ENCODE measurements around the gene PEX11A.

DNA sequence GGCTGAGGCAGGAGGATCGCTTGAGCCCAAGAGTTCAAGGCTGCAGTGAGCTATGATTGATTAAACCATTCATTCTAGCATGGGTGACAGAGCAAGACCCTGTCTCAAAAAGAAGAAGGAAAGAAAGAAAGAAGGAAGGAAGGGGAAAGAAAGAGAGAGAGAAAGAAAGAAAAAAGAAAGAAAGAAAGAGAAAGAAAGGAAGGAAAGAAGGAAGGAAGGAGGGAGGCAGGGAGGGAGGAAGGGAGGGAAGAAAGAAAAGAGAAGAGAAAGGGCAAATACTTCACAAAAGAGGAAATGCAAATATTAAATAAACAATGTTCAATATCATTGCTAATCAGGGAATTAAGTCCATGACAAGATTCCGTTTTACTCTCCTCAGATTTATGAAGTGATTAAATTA is 31.3 kb downstream of the PEX11A start:
- TF ChIP-seq, protein P1, sequence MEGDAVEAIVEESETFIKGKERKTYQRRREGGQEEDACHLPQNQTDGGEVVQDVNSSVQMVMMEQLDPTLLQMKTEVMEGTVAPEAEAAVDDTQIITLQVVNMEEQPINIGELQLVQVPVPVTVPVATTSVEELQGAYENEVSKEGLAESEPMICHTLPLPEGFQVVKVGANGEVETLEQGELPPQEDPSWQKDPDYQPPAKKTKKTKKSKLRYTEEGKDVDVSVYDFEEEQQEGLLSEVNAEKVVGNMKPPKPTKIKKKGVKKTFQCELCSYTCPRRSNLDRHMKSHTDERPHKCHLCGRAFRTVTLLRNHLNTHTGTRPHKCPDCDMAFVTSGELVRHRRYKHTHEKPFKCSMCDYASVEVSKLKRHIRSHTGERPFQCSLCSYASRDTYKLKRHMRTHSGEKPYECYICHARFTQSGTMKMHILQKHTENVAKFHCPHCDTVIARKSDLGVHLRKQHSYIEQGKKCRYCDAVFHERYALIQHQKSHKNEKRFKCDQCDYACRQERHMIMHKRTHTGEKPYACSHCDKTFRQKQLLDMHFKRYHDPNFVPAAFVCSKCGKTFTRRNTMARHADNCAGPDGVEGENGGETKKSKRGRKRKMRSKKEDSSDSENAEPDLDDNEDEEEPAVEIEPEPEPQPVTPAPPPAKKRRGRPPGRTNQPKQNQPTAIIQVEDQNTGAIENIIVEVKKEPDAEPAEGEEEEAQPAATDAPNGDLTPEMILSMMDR (IDR thresholded peaks at IDR 0.05) = no peak
- TF ChIP-seq POLR2AphosphoS5 (IDR thresholded peaks at IDR 0.05; ENCODE audit: low read depth, low read length) (no peak), SIN3A (IDR thresholded peaks at IDR 0.05; ENCODE audit: borderline replicate concordance, insufficient read depth, low read depth, low read length) (no peak), TCF7L2 (IDR thresholded peaks at IDR 0.05; ENCODE audit: low read depth, low read length) (no peak)
- TF ChIP-seq, protein P2, sequence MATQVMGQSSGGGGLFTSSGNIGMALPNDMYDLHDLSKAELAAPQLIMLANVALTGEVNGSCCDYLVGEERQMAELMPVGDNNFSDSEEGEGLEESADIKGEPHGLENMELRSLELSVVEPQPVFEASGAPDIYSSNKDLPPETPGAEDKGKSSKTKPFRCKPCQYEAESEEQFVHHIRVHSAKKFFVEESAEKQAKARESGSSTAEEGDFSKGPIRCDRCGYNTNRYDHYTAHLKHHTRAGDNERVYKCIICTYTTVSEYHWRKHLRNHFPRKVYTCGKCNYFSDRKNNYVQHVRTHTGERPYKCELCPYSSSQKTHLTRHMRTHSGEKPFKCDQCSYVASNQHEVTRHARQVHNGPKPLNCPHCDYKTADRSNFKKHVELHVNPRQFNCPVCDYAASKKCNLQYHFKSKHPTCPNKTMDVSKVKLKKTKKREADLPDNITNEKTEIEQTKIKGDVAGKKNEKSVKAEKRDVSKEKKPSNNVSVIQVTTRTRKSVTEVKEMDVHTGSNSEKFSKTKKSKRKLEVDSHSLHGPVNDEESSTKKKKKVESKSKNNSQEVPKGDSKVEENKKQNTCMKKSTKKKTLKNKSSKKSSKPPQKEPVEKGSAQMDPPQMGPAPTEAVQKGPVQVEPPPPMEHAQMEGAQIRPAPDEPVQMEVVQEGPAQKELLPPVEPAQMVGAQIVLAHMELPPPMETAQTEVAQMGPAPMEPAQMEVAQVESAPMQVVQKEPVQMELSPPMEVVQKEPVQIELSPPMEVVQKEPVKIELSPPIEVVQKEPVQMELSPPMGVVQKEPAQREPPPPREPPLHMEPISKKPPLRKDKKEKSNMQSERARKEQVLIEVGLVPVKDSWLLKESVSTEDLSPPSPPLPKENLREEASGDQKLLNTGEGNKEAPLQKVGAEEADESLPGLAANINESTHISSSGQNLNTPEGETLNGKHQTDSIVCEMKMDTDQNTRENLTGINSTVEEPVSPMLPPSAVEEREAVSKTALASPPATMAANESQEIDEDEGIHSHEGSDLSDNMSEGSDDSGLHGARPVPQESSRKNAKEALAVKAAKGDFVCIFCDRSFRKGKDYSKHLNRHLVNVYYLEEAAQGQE (IDR thresholded peaks at IDR 0.05; ENCODE audit: insufficient read depth in 1 of 2, low read depth in 2 of 2, low read length in 1 of 2) = no peak

Measured in Panc1 (cell line).